Right cardiac atrium (tissue), 5 donors: ENCODE results near the gene AFAP1. TPM values are rescaled to one million over a fixed set of nuclear protein-coding genes. Genes with fewer than 3 reads are reported as not detected.

Experiments
- ATAC-seq, 2 donors: fragments of 200-7000 bp; cut with Tn5 transposase; one replicate each; pipeline versions ENCODE4 v1.8.0 to v1.9.1; 2020; ENCODE audit warnings: moderate library complexity in 2 of 2, mild to moderate bottlenecking in 1 of 2
- DNase-seq, 3 donors: peaks; one replicate each; pipeline ENCODE4 v3.0.0-alpha.2; 2020
- H3K27ac ChIP-seq: one replicate; pipeline ENCODE4 v1.5.1; 2013; ENCODE audit warnings: mild to moderate bottlenecking, low read length, control low read depth, moderate library complexity
- H3K27me3 ChIP-seq: one replicate; pipeline ENCODE4 v1.6.1; 2013; ENCODE audit not compliant: control insufficient read depth, insufficient read depth
- H3K4me1 ChIP-seq: one replicate; pipeline ENCODE4 v1.6.1; 2013; ENCODE audit warnings: low read length; ENCODE audit not compliant: control insufficient read depth, insufficient read depth
- H3K4me3 ChIP-seq: one replicate; pipeline ENCODE4 v1.5.1; 2013; ENCODE audit warnings: low read length, control low read depth
- H3K9me3 ChIP-seq: one replicate; pipeline ENCODE4 v1.6.1; 2013; ENCODE audit warnings: low read length; ENCODE audit not compliant: control insufficient read depth
- WGBS: extraction: QIAGEN DNeasy Blood & Tissue Kit; methylation state at CpG from one replicate; pipeline ENCODE4 v1.1.7; 2013; 5-methylcytosine and 5-hydroxymethylcytosine counted together
- intact Hi-C, 4 donors: fragments of 100-400 bp; cut with DNase I; formaldehyde crosslinking; loops; one replicate each; pipeline versions ENCODE4 v1.11.0 to v1.14.0; 2022 to 2023
- polyA plus RNA-seq: library from polyadenylated mRNA; stranded (reverse); fragments of 200-250 nt; gene quantifications from one replicate; pipeline ENCODE4 v1.2.3, GENCODE V29; 2013
- total RNA-seq, 4 donors: library from RNA; stranded (reverse); fragmentation: NEBNext Ultra II Directional; extraction: Animal tissue kit (Norgen Biotek cat#: 25700); gene quantifications; one replicate each; pipeline ENCODE4 v1.2.1, GENCODE V29; 2021
- donor health status: healthy with polysubstance abuse.
- donor health status: DM: no; HTN: yes; CAD: no.
- donor health status: DM: no; HTN: no; CAD: no.
- donor health status: DM: no; HTN: yes; CAD: no; lungs with severe emphysema.
- donor health status: DM: yes; HTN: yes; CAD: no.

The AFAP1 gene
- total and polyA plus RNA-seq, 5 donors: 7.8 to 43.6 (median 25.4) TPM

DNA sequence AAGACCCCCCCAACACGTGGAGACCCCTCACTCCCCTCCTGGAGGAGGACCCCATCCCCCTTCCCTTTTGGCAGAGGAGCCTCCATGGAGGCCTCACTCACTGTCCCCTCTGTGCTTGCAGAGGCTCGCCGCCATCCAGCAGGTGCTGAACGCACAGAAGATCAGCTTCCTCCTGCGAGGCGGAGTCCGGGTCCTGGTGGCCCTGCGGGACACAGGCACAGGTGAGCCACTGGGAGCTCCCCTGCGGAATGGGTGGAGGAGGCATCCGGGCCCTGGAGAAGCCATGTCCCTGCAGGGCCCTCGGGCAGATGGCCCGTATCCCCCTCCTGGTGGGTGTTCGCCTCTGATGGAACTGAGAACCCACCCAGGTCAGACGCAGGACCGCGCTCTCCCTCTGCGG lies 206.5 kb downstream of the AFAP1 start:
- Histone ChIP-seq H3K9me3 (no peaks in the 10 kb centered on the region), H3K27me3 (no peaks in the 10 kb centered on the region), H3K27ac (no peak overlapping the region), H3K4me3 (no peak overlapping the region), H3K4me1 (no peaks in the 10 kb centered on the region)
- ATAC-seq: no peak
- intact Hi-C loops: no loop called here
- 86% methylated on average over 17 of the region's 17 CpGs for WGBS
- DNase-seq: peak in 1 of 3 donors; percentile 53

DNA sequence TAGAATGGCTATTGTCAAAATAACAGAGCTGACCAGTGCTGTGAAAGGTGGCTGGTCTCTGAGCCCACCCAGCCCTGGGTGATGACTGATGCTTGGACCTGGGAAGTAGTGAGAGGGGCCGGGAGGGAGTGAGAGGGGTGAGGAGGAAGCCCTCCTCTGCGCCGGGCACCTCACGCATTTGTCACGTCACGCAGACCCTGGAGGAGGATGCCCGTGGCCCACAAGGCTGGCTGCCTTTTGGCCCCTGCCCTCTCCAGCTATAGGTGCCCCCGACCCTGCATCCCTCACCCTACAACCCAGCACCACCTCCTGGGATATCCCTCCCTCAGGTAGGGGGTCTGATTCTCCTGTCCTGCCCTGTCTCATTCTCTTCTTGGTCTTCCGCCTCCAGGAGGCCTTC lies 207.4 kb downstream of the AFAP1 start:
- Histone ChIP-seq H3K27ac (no peak overlapping the region), H3K4me1 (no peaks in the 10 kb centered on the region), H3K4me3 (no peak overlapping the region), H3K9me3 (no peaks in the 10 kb centered on the region), H3K27me3 (no peaks in the 10 kb centered on the region)
- intact Hi-C loops: no loop called here
- whole genome bisulfite sequencing: 92% methylated on average over 9 of the region's 9 CpGs
- DNase-seq (peak in 1 of 3 donors; percentile 41), ATAC-seq (no peak)

DNA sequence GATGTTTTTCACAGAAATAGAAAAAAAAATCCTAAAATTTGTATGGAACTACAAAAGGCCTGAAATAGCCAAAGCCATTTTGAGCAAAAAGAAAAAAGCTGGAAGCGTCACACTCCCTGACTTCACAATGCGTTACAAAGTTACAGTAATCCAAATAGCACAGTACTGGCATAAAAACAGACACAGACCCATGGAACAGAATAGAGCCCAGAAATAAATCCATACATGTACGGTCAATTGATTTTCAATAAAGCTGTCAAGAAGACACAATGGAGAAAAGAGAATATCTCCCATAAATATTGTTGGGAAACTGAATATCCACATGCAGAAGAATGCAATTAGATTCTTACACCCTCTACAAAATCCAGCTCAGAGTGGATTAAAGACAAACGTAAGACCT lies 208.2 kb downstream of the AFAP1 start:
- intact Hi-C loops: no loop called here
- 84% methylated on average over 4 of the region's 4 CpGs for whole genome bisulfite sequencing
- no peak for ATAC-seq

GRCh38 chr4:7727749-7728148 lies 211.9 kb downstream of the AFAP1 start:
- no peak for DNase-seq
- WGBS: 95% methylated on average over 1 of the region's 1 CpG
- intact Hi-C loops: loop anchor here in 1 of 4 donors (10.0 kb wide), 1 partner anchor 263 kb away; no protein-coding TSS in a partner anchor
- H3K4me1 ChIP-seq: no peaks in the 10 kb centered on the region
- H3K27ac ChIP-seq: no peak overlapping the region
- H3K27me3 ChIP-seq: no peaks in the 10 kb centered on the region
- no peak for ATAC-seq
- H3K4me3 ChIP-seq: no peak overlapping the region
- no peaks in the 10 kb centered on the region for H3K9me3 ChIP-seq

More for the DNA sequence above, 208.2 kb downstream of the AFAP1 start:
- H3K27ac ChIP-seq: no peak overlapping the region
- no peaks in the 10 kb centered on the region for H3K9me3 ChIP-seq
- no peak for DNase-seq
- no peaks in the 10 kb centered on the region for H3K4me1 ChIP-seq
- H3K4me3 ChIP-seq: no peak overlapping the region
- no peaks in the 10 kb centered on the region for H3K27me3 ChIP-seq

DNA sequence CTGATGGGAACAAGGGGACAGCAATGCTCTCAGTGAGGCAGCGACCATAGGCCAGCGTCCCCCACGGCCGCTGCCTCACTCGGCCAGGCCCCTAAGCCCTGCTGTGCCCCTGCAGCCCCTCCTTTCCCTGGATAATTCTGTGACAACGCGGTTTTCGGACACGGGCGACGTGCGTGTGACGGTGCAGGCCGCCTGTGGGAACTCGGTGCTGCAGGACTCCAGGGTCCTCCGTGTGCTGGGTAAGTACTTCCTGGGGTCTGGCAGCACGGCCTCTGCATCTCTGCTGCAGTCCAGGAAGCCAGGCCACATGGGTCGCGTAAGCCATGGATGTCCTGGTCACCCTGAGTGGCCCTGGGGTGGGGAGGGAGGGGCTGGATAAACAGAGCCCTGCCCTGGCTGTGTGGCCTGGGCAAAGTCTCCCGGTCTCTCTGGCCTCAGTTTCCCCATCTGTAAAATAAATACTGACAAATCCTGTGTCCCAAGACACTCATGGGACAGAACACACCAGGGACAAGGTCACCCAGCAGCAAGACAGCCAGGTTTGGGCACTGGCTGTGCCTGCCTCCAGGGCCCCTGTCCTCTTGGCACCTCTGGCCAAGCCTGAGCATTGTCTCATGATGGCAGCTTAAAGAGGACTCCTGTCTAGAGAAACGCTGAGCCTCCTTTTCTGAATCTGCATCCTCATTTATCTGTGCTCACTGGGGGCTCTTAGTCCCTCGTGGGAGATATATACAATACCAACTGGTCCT lies 212.8 kb downstream of the AFAP1 start:
- 86% methylated on average over 22 of the region's 22 CpGs for WGBS
- intact Hi-C loops: loop anchor here in 1 of 4 donors (10.0 kb wide), 1 partner anchor 262 kb away; no protein-coding TSS in a partner anchor
- Histone ChIP-seq H3K4me1 (no peaks in the 10 kb centered on the region), H3K27me3 (no peaks in the 10 kb centered on the region), H3K9me3 (no peaks in the 10 kb centered on the region), H3K4me3 (no peak overlapping the region), H3K27ac (no peak overlapping the region)
- ATAC-seq (no peak), DNase-seq (peak in 2 of 3 donors; percentile 14 to 31)

DNA sequence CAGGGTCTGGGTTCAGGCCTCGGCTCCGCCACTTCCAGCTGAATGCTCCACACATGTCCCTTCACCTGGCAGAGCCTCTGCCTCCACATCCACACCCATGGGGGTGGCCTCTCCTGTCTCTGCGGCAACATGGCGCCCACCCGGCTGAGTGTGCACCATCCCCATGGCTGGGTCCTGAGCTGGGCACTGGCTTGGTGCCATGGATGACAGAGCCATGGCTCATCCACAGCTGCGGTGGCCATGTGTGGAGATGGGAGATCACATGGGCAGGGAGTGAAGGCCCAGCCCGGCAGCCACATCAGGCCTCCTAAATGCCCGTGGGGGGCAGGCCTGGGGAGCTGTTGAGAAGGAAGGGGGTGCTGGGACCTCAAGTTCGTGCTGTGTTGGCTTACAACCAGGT lies 213.7 kb downstream of the AFAP1 start:
- Histone ChIP-seq H3K27me3 (no peaks in the 10 kb centered on the region), H3K4me3 (no peak overlapping the region), H3K4me1 (no peaks in the 10 kb centered on the region), H3K27ac (no peak overlapping the region), H3K9me3 (no peaks in the 10 kb centered on the region)
- ATAC-seq: peak in 1 of 2 donors; percentile 8
- intact Hi-C loops: loop anchor here in 1 of 4 donors (10.0 kb wide), 1 partner anchor 261 kb away; no protein-coding TSS in a partner anchor
- 94% methylated on average over 9 of the region's 9 CpGs for WGBS
- peak in 2 of 3 donors; percentile 11 to 17 for DNase-seq

- intact Hi-C loops: loop anchor here in 1 of 4 donors (10.0 kb wide), 1 partner anchor 259 kb away; no protein-coding TSS in a partner anchor
These were observed 216.0 kb downstream of the AFAP1 start for GRCh38 chr4:7723625-7724024.

GRCh38 chr4:7722766-7723387 lies 216.8 kb downstream of the AFAP1 start:
- DNase-seq: peak in 2 of 3 donors; percentile 22 to 25
- no peaks in the 10 kb centered on the region for H3K9me3 ChIP-seq
- WGBS: 61% methylated on average over 22 of the region's 22 CpGs
- intact Hi-C loops: loop anchor here in 1 of 4 donors (10.0 kb wide), 1 partner anchor 258 kb away; no protein-coding TSS in a partner anchor
- H3K4me1 ChIP-seq: no peaks in the 10 kb centered on the region
- H3K4me3 ChIP-seq: no peak overlapping the region
- H3K27me3 ChIP-seq: no peaks in the 10 kb centered on the region
- H3K27ac ChIP-seq: no peak overlapping the region
- no peak for ATAC-seq

More at GRCh38 chr4:7723625-7724024, 216.0 kb downstream of the AFAP1 start:
- Histone ChIP-seq H3K9me3 (no peaks in the 10 kb centered on the region), H3K27me3 (no peaks in the 10 kb centered on the region), H3K4me1 (no peaks in the 10 kb centered on the region), H3K27ac (no peak overlapping the region), H3K4me3 (no peak overlapping the region)
- peak in 2 of 3 donors; percentile 16 to 21 for DNase-seq
- no peak for ATAC-seq
- WGBS: 97% methylated on average over 16 of the region's 16 CpGs

DNA sequence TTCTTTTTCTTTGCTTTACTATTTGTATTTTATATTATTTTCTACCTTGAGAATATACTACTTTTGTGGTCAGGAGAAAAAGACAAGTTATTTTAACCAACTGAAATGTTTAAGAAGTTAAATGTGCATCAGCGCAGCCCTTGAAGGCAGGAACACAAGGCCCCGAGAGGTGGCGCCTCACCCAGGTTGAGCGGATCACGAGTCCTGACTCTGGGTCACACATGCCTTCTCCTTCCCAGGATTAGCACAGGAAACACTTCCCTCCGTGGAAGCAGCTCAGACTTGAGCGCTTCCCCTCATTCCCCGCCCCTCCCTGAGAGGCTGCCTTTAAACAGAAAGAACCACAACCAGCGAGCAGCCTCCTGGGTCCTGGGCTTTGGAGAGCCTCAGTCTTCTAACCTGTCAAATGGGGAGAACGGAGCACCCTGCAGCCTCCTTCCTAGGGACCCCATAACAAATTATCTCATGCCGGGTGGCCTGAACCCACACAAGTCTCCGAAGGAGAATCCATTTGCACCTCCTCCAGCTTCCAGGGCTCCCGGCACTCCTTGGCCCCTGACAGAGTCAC lies 217.6 kb downstream of the AFAP1 start:
- H3K4me1 ChIP-seq: no peaks in the 10 kb centered on the region
- H3K9me3 ChIP-seq: no peaks in the 10 kb centered on the region
- ATAC-seq: peak in 1 of 2 donors; percentile 20
- H3K27me3 ChIP-seq: no peaks in the 10 kb centered on the region
- 62% methylated on average over 13 of the region's 13 CpGs for WGBS
- H3K4me3 ChIP-seq: no peak overlapping the region
- H3K27ac ChIP-seq: no peak overlapping the region
- intact Hi-C loops: loop anchor here in 1 of 4 donors (10.0 kb wide), 1 partner anchor 257 kb away; no protein-coding TSS in a partner anchor
- DNase-seq: peak in 2 of 3 donors; percentile 18 to 38

DNA sequence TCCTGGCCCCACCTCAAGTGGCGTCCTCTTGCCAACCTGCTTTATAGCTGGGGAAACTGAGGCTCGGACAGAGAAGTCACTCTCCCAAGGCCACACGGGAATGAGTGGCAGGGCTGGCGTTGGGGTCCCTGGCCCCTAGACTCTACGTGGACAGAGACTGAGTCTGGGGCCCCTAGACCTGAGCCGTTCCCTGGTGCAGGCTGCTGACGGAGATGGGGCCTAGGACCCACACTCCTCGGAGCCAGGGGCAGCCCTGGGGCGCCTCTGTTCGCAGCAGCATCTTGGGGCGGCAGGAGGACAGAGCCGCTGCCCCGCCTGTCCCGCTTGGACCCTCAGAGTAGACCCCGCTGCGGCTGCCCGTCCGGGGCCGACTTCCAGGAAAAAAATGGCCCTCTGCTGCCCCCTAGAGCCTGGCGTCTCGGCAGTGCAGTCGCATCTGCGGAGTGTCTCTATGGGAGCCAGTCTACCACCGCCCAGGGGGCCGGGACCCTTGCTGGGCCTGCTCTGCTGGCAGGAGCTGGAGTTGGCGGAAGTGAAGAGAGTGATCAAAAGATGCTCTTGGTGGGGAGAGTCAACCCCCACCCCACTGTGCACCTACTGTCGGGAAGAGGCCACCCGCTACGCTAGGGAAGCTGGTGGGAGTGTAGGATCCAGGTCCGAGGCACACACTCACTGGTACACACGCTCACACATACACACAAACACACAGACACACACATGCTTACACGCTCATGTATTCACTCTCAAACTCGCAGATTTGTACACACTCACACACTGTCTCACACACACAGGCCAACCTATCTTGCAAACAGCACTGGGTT lies 220.1 kb downstream of the AFAP1 start:
- DNase-seq: peak; percentile 62 to 84 (median 82)
- H3K4me1 ChIP-seq: no peaks in the 10 kb centered on the region
- H3K9me3 ChIP-seq: no peaks in the 10 kb centered on the region
- 25% methylated on average over 33 of the region's 33 CpGs for WGBS
- ATAC-seq: peak; percentile 60 to 67
- no peak overlapping the region for H3K27ac ChIP-seq
- intact Hi-C loops: loop anchor here (2.0 to 10.0 kb wide), 5 partner anchors 255 to 527 kb away; partner anchors contain the start of gene SORCS2 (in 4 of the 4)
- no peaks in the 10 kb centered on the region for H3K27me3 ChIP-seq
- no peak overlapping the region for H3K4me3 ChIP-seq
